Loucy (cell line): ENCODE data around the gene ZNF227.

Experiments
- CTCF ChIP-seq: fragments of 200-600 bp; sonication (generic); conservative IDR thresholded peaks from 2 replicates; pipeline ENCODE4 v1.5.1; 2014; ENCODE audit warnings: mild to moderate bottlenecking, antibody characterized with exemption, low read length
- EZH2phosphoT487 ChIP-seq: fragments of 200-600 bp; IDR thresholded peaks from 2 replicates; pipeline ENCODE4 v1.6.1; 2018; ENCODE audit warnings: antibody characterized with exemption, mild to moderate bottlenecking, moderate library complexity, borderline replicate concordance

- TF ChIP-seq CTCF: no peak
- no peak for TF ChIP-seq EZH2phosphoT487
These were observed 30.2 kb upstream of the ZNF227 start for GRCh38 chr19:44182145-44182544.
